ENCODE data around the gene INTS3.

DNA sequence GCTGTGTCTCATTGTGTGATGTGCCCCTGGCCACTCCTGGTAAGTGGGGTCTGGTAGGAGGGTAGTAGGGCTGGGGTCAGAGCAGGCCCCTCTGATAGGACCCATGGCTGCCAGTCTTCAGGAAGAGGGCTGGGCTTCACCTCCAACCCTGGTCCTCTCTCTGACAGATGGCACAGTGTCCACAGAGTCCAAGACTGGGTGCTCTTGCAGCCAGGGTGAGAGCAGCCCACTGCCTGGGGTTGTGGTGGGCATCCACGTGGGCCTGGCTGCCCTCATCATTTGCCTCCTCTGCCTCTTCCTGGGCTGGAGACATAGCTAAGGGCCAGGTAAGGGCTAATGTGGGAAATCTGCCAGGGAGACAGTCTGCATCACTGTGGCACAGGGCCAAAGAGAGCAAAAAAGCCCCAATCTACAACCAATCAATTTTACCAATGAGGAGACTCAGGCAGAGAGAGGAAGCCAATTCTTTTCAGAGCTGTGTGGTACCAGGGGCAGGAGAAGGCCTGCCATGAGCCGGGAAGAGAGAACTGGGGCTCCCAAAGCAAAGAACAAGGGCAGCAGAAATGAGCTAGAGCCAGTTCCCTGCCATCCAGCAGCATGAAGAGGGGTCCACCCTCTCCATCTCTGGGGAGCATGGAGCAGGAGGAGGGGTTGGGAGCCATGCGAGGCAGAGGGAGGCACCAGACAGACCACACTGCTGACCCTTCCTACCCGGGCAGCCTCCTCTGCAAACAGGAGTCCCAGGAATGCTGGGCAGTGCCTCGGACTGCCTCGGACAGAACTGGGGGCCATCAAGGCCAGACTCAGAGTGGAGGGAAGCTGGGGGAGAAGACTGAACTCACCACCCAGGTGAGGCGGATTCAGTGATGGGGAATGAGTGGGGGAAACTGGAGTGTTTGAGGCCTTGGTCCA is 74.2 kb downstream of the INTS3 start:
- TF ChIP-seq CTCF (IDR thresholded peaks at IDR 0.05; ENCODE audit: insufficient read depth, low read depth, low read length) (no peak), EZH2 (IDR thresholded peaks at IDR 0.05; ENCODE audit: insufficient read depth, low read length) (no peak)
